HEK293T (cell line): ENCODE results near the gene CCDC92B.
"Not testable (repeated sequence)": the region's sequence is repeated elsewhere in the genome, so short reads cannot be mapped to it uniquely, and the experiment has no call there.

Experiments used
- CTCF ChIA-PET: fragments of 350-600 bp; formaldehyde crosslinking; extraction: SDS; loops from one replicate; lab custom pipeline; 2021; ENCODE audit warnings: antibody characterized with exemption, inconsistent platforms; lab: Yijun Ruan, JAX
- POLR2A ChIA-PET: fragments of 350-600 bp; formaldehyde crosslinking; extraction: SDS; loops from one replicate; lab custom pipeline; 2020; ENCODE audit warnings: antibody characterized with exemption, inconsistent platforms; lab: Yijun Ruan, JAX
- DNase-seq: peaks from one replicate; pipeline ENCODE4 v3.0.0; 2012; ENCODE audit warnings: mixed read lengths; ENCODE audit errors: extremely low spot score
- ARNT ChIP-seq: fragments of 450-650 bp; IDR thresholded peaks from 2 replicates; pipeline ENCODE4 v1.6.1; 2017; ENCODE audit warnings: mild to moderate bottlenecking
- BHLHE40 ChIP-seq: fragments of 450-650 bp; IDR thresholded peaks from 2 replicates; pipeline ENCODE4 v1.6.1; 2016; ENCODE audit warnings: mild to moderate bottlenecking, moderate library complexity, borderline replicate concordance
- CTBP1 ChIP-seq: fragments of 450-650 bp; IDR thresholded peaks from 2 replicates; pipeline ENCODE4 v1.6.1; 2016; ENCODE audit warnings: borderline replicate concordance
- ELF4 ChIP-seq: fragments of 450-650 bp; IDR thresholded peaks from 2 replicates; pipeline ENCODE4 v1.6.1; 2017; ENCODE audit warnings: antibody characterized with exemption
- FOXA1 ChIP-seq: fragments of 450-650 bp; IDR thresholded peaks from 2 replicates; pipeline ENCODE4 v1.6.1; 2016; ENCODE audit warnings: mild to moderate bottlenecking
- FOXK2 ChIP-seq: fragments of 450-650 bp; IDR thresholded peaks from 2 replicates; pipeline ENCODE4 v1.6.1; 2016; ENCODE audit warnings: mild to moderate bottlenecking
- FOXM1 ChIP-seq: fragments of 450-650 bp; IDR thresholded peaks from 2 replicates; pipeline ENCODE4 v1.6.1; 2017; ENCODE audit warnings: mild to moderate bottlenecking, borderline replicate concordance
- HDGF ChIP-seq: fragments of 450-650 bp; IDR thresholded peaks from 2 replicates; pipeline ENCODE4 v1.6.1; 2017; ENCODE audit warnings: antibody characterized with exemption, borderline replicate concordance
- L3MBTL2 ChIP-seq: fragments of 450-650 bp; conservative IDR thresholded peaks from 2 replicates; pipeline ENCODE4 v1.6.1; 2016; ENCODE audit warnings: mild to moderate bottlenecking
- LEF1 ChIP-seq: fragments of 450-650 bp; IDR thresholded peaks from 2 replicates; pipeline ENCODE4 v1.6.1; 2017; ENCODE audit warnings: mild to moderate bottlenecking, borderline replicate concordance
- NFRKB ChIP-seq: fragments of 450-650 bp; IDR thresholded peaks from 2 replicates; pipeline ENCODE4 v1.6.1; 2016; ENCODE audit warnings: mild to moderate bottlenecking, moderate library complexity
- PKNOX1 ChIP-seq: fragments of 450-650 bp; IDR thresholded peaks from 2 replicates; pipeline ENCODE4 v1.6.1; 2016
- SP1 ChIP-seq: fragments of 450-650 bp; IDR thresholded peaks from 2 replicates; pipeline ENCODE4 v1.6.1; 2017
- SUZ12 ChIP-seq: fragments of 450-650 bp; IDR thresholded peaks from 2 replicates; pipeline ENCODE4 v1.6.1; 2016; ENCODE audit warnings: mild to moderate bottlenecking
- TARDBP ChIP-seq: fragments of 450-650 bp; IDR thresholded peaks from 2 replicates; pipeline ENCODE4 v1.6.1; 2016
- ZNF384 ChIP-seq: fragments of 450-650 bp; IDR thresholded peaks from 2 replicates; pipeline ENCODE4 v1.6.1; 2016

CCDC92B gene

GRCh38 chr17:2687074-2687418 is 62.4 kb downstream of the CCDC92B start:
- ChIA-PET POLR2A (interaction anchor here (0.7 kb wide), 1 partner anchor 24 kb away, joined by 3 read pairs; no protein-coding TSS in a partner anchor), CTCF (interaction anchor here (0.7 to 1.2 kb wide), 3 partner anchors 145 to 321 kb away, joined by 3 to 4 read pairs (median 3); no protein-coding TSS in a partner anchor)
- no peak for TF ChIP-seq SUZ12
- no peak for TF ChIP-seq SP1
- TF ChIP-seq FOXM1: no peak
- no peak for TF ChIP-seq L3MBTL2
- no peak for TF ChIP-seq NFRKB
- no peak for TF ChIP-seq FOXK2
- TF ChIP-seq TARDBP: no peak
- no peak for TF ChIP-seq PKNOX1
- TF ChIP-seq ARNT: no peak
- no peak for TF ChIP-seq LEF1
- DNase-seq: no peak

GRCh38 chr17:2685696-2686095 is 63.8 kb downstream of the CCDC92B start:
- peak; percentile 5 for DNase-seq
- ChIA-PET POLR2A (no interaction called here), CTCF (no interaction called here)
- TF ChIP-seq BHLHE40: no peak

GRCh38 chr17:2684549-2684948 is 64.9 kb downstream of the CCDC92B start:
- ChIA-PET POLR2A (no interaction called here), CTCF (no interaction called here)
- DNase-seq: no peak
- TF ChIP-seq FOXM1: no peak
- TF ChIP-seq ELF4: no peak
- TF ChIP-seq SP1: no peak
- TF ChIP-seq FOXK2: no peak

GRCh38 chr17:2683912-2684311 is 65.5 kb downstream of the CCDC92B start:
- POLR2A ChIA-PET: no interaction called here
- CTCF ChIA-PET: no interaction called here
- no peak for TF ChIP-seq CTBP1
- TF ChIP-seq TARDBP: no peak
- TF ChIP-seq PKNOX1: no peak
- TF ChIP-seq L3MBTL2: no peak
- no peak for TF ChIP-seq NFRKB
- TF ChIP-seq FOXM1: no peak
- TF ChIP-seq FOXA1: no peak
- no peak for TF ChIP-seq ARNT
- no peak for TF ChIP-seq HDGF
- no peak for TF ChIP-seq BHLHE40
- no peak for TF ChIP-seq SP1
- no peak for TF ChIP-seq SUZ12
- TF ChIP-seq ELF4: no peak
- DNase-seq: no peak

- POLR2A ChIA-PET: no interaction called here
- TF ChIP-seq ARNT (no peak), FOXM1 (no peak), L3MBTL2 (no peak), ZNF384 (no peak), HDGF (no peak), PKNOX1 (no peak), TARDBP (no peak), SP1 (no peak), FOXA1 (no peak), ELF4 (no peak)
- DNase-seq: no peak
- CTCF ChIA-PET: no interaction called here
Measured at GRCh38 chr17:2682176-2682938, 67.1 kb downstream of the CCDC92B start.

GRCh38 chr17:2681650-2682049 is 67.8 kb downstream of the CCDC92B start:
- POLR2A ChIA-PET: no interaction called here
- DNase-seq: no peak
- TF ChIP-seq FOXM1 (no peak), L3MBTL2 (no peak), LEF1 (no peak), CTBP1 (no peak)
- CTCF ChIA-PET: no interaction called here

- DNase-seq: no peak
- ChIA-PET POLR2A (no interaction called here), CTCF (no interaction called here)
- TF ChIP-seq LEF1 (no peak), SUZ12 (no peak), FOXM1 (no peak), L3MBTL2 (no peak), TARDBP (no peak)
Measured at GRCh38 chr17:2680961-2681360, 68.5 kb downstream of the CCDC92B start.

- POLR2A ChIA-PET, CTCF ChIA-PET, DNase-seq: not testable (repeated sequence)
Measured at GRCh38 chr17:2679247-2679646, 70.2 kb downstream of the CCDC92B start.
